GM12878 (cell line): ENCODE results near the gene GALT. TPM values are rescaled to one million over a fixed set of nuclear protein-coding genes. Genes with fewer than 3 reads are reported as not detected.

Experiments
- ATAC-seq: fragments of 200-7000 bp; cut with Tn5 transposase; 3 replicates; pipeline ENCODE4 v1.9.1; 2020; ENCODE audit warnings: mild to moderate bottlenecking, moderate library complexity
- Bru-seq: library from RNA; stranded (reverse); fragments of 400-500 nt; gene quantifications from one replicate; lab custom pipeline; 2021; lab: Mats Ljungman, UMichigan
- BruChase-seq, 2 experiments: library from RNA; stranded (reverse); fragments of 400-500 nt; gene quantifications; one replicate each; lab custom pipeline; 2021; lab: Mats Ljungman, UMichigan
- BruUV-seq: library from RNA; stranded (reverse); fragments of 400-500 nt; replicated peaks from 2 replicates; lab custom pipeline; 2021; lab: Mats Ljungman, UMichigan
- CTCF ChIA-PET: fragments of 300-600 bp; sonication (Branson Sonifier 250); formaldehyde crosslinking; extraction: SDS; loops from one replicate; lab custom pipeline; 2021; ENCODE audit warnings: inconsistent platforms; lab: Yijun Ruan, JAX
- POLR2A ChIA-PET: fragments of 350-600 bp; formaldehyde crosslinking; extraction: SDS; loops from one replicate; lab custom pipeline; 2021; ENCODE audit warnings: inconsistent platforms; lab: Charles Lee
- RAD21 ChIA-PET: fragments of 300-600 bp; sonication (Branson Sonifier 250); formaldehyde crosslinking; loops from one replicate; lab custom pipeline; 2023; ENCODE audit warnings: antibody characterized with exemption; ENCODE audit not compliant: unreplicated experiment; lab: Charles Lee
- SMC1A ChIA-PET: fragments of 300-600 bp; sonication (Branson Sonifier 250); formaldehyde crosslinking; loops from one replicate; lab custom pipeline; 2023; ENCODE audit not compliant: unreplicated experiment, uncharacterized antibody; lab: Charles Lee
- DNase-seq: peaks from one replicate; pipeline ENCODE4 v3.0.0-alpha.2; 2011; ENCODE audit warnings: low read depth, low spot score
- FAIRE-seq: peaks from 3 replicates; lab custom pipeline; 2011; peaks lifted over from hg19 to GRCh38; lab: Jason Lieb, UNC
- H2AFZ ChIP-seq: 2 replicates; pipeline ENCODE4 v1.6.0; 2011; ENCODE audit warnings: low read depth, low read length, control low read depth; ENCODE audit not compliant: control insufficient read depth
- H3K27ac ChIP-seq: 2 replicates; pipeline ENCODE4 v1.5.1; 2011; ENCODE audit warnings: control low read depth; ENCODE audit not compliant: control insufficient read depth, insufficient read depth
- H3K27me3 ChIP-seq, 2 experiments: replicated peaks in 1 of 2; 2 replicates each; pipeline versions ENCODE4 v1.6.0 to v1.6.1; 2011; ENCODE audit warnings: low read length in 1 of 2; ENCODE audit not compliant: control insufficient read depth in 2 of 2, insufficient read depth in 2 of 2
- H3K36me3 ChIP-seq, 2 experiments: 2 replicates each; pipeline ENCODE4 v1.5.1; 2011; ENCODE audit warnings: low read length in 1 of 2; ENCODE audit not compliant: control insufficient read depth in 2 of 2, insufficient read depth in 2 of 2
- H3K4me1 ChIP-seq: 2 replicates; pipeline ENCODE4 v1.6.1; 2011; ENCODE audit warnings: mild to moderate bottlenecking, low read length, moderate library complexity, mixed read lengths; ENCODE audit not compliant: control insufficient read depth, insufficient read depth
- H3K4me2 ChIP-seq: 2 replicates; pipeline ENCODE4 v1.6.0; 2011; ENCODE audit warnings: control low read depth; ENCODE audit not compliant: control insufficient read depth, insufficient read depth
- H3K4me3 ChIP-seq: fragments of 200-600 bp; sonication (generic); 2 replicates; pipeline ENCODE4 v1.5.1; 2016
- H3K79me2 ChIP-seq: 2 replicates; pipeline ENCODE4 v1.6.0; 2011; ENCODE audit warnings: low read length; ENCODE audit not compliant: control insufficient read depth, insufficient read depth
- H3K9ac ChIP-seq: 2 replicates; pipeline ENCODE4 v1.8.0; 2011; ENCODE audit warnings: low read length, control low read depth, mixed read lengths; ENCODE audit not compliant: control insufficient read depth, insufficient read depth
- H3K9me3 ChIP-seq: replicated peaks from 3 replicates; pipeline ENCODE4 v1.5.1; 2011; ENCODE audit warnings: mild to moderate bottlenecking, low read length; ENCODE audit not compliant: control insufficient read depth, insufficient read depth
- H4K20me1 ChIP-seq: 2 replicates; pipeline ENCODE4 v1.6.0; 2011; ENCODE audit not compliant: control insufficient read depth, insufficient read depth
- ATF3 ChIP-seq: IDR thresholded peaks from 2 replicates; pipeline ENCODE4 v1.6.1; 2011; ENCODE audit warnings: low read depth, mild to moderate bottlenecking, low read length, moderate library complexity, borderline replicate concordance; ENCODE audit errors: extremely low read depth
- CTCF ChIP-seq, 3 experiments: IDR thresholded peaks in 2 of 3; conservative IDR thresholded peaks in 1 of 3; 2 replicates each; pipeline ENCODE4 v1.5.1; 2011; ENCODE audit warnings: low read depth in 3 of 3, low read length in 3 of 3, mild to moderate bottlenecking in 3 of 3, control low read depth in 2 of 3, moderate library complexity in 2 of 3, inconsistent platforms in 1 of 3, mixed read lengths in 1 of 3; ENCODE audit not compliant: control insufficient read depth in 2 of 3, insufficient read depth in 1 of 3; ENCODE audit errors: extremely low read depth in 1 of 3
- IKZF1 ChIP-seq: fragments of 450-650 bp; conservative IDR thresholded peaks from 2 replicates; pipeline ENCODE4 v1.6.1; 2017; ENCODE audit warnings: antibody characterized with exemption, mild to moderate bottlenecking
- IRF3 ChIP-seq: fragments of 450-650 bp; IDR thresholded peaks from 2 replicates; pipeline ENCODE4 v1.6.1; 2014; ENCODE audit warnings: mild to moderate bottlenecking
- MYB ChIP-seq: fragments of 150-350 bp; IDR thresholded peaks from 2 replicates; pipeline ENCODE4 v1.6.1; 2014; ENCODE audit warnings: mild to moderate bottlenecking, low read depth, low read length, borderline replicate concordance
- NFXL1 ChIP-seq: fragments of 450-650 bp; IDR thresholded peaks from 2 replicates; pipeline ENCODE4 v1.6.1; 2017; ENCODE audit warnings: antibody characterized with exemption, mild to moderate bottlenecking, borderline replicate concordance
- RBBP5 ChIP-seq: fragments of 200-600 bp; sonication (generic); conservative IDR thresholded peaks from 2 replicates; pipeline ENCODE4 v1.6.1; 2016
- ZNF592 ChIP-seq: fragments of 450-650 bp; IDR thresholded peaks from 2 replicates; pipeline ENCODE4 v1.6.1; 2017; ENCODE audit warnings: mild to moderate bottlenecking, moderate library complexity
- WGBS: methylation state at CpG from one replicate; pipeline ENCODE4 v1.1.6; 2016; ENCODE audit warnings: low lambda C conversion rate; ENCODE audit not compliant: insufficient replicate concordance, insufficient coverage; ENCODE audit errors: missing lambda C conversion rate; 5-methylcytosine and 5-hydroxymethylcytosine counted together
- in situ Hi-C: fragments of 300-500 bp; cut with MboI; formaldehyde crosslinking; loops from 9 replicates; pipeline ENCODE4 v1.14.3; 2018; ENCODE audit warnings: mixed read lengths
- intact Hi-C: fragments of 100-400 bp; cut with micrococcal nuclease; formaldehyde crosslinking; loops from one replicate; pipeline ENCODE4 v1.14.2; 2022; ENCODE audit not compliant: unreplicated experiment
- long read RNA-seq, 2 experiments: library from polyadenylated mRNA; unstranded; transcript quantifications; one replicate each; pipeline ENCODE4 v2.0.0, GENCODE V29; 2019 to 2020
- polyA minus RNA-seq, 3 experiments: library from RNA; depleted of rRNA, polyadenylated mRNA; stranded (reverse); fragments of >200 nt; gene quantifications; 2 replicates each; pipeline ENCODE4 v1.2.3, GENCODE V29; 2011
- polyA plus RNA-seq, 11 experiments: library from polyadenylated mRNA; depleted of rRNA in 4 of 11; unstranded in 6 of 11; stranded (reverse) in 5 of 11; fragments of >200 nt; fragmentation: Nextera tagmentation in 4 of 11; fragmentation: Illumina TruSeq in 1 of 11; extraction: Ambion mirVana in 4 of 11; extraction: Trizol in 1 of 11; gene quantifications; 1 replicate in 1 of 11; 2 replicates in 10 of 11; pipeline versions ENCODE4 v1.2.1 to v1.2.3, GENCODE V29; 2011 to 2016; ENCODE audit warnings: inconsistent platforms in 2 of 11, missing spikeins in 2 of 11, low read depth in 1 of 11
- total RNA-seq, 4 experiments: library from RNA; depleted of rRNA in 3 of 4; stranded (reverse); fragments of >200 nt in 3 of 4; fragmentation: Illumina TruSeq in 1 of 4; extraction: Trizol in 1 of 4; gene quantifications; 2 replicates each; pipeline versions ENCODE4 v1.2.1 to v1.2.3, GENCODE V29; 2013 to 2021

The GALT gene
- 127 and 128 TPM in 2 replicates for total RNA-seq (2013; cell fraction: nucleolus; rRNA removed)
- total RNA-seq (2014; rRNA removed) = 30.3 and 31.0 TPM in 2 replicates
- 9.3 and 10.3 TPM in 2 replicates for total RNA-seq (2014; rRNA removed; fragmentation: Illumina TruSeq; extraction: Trizol)
- total RNA-seq (2021) = 26.2 and 30.8 TPM in 2 replicates
- 15.7 TPM for polyA plus RNA-seq (2011; ENCODE audit: low read depth)
- polyA plus RNA-seq (2011; rRNA removed) = 10.5 and 21.6 TPM in 2 replicates
- polyA plus RNA-seq (2011; cell fraction: cytosol; rRNA removed) = 15.5 and 19.7 TPM in 2 replicates
- polyA plus RNA-seq (2011; cell fraction: nucleus; rRNA removed) = 216 and 276 TPM in 2 replicates
- polyA plus RNA-seq (2012) = 23.4 and 28.6 TPM in 2 replicates
- polyA plus RNA-seq (2014; fragmentation: Illumina TruSeq; extraction: Trizol) = 14.5 and 16.9 TPM in 2 replicates
- 10 to 100 TPM; 22.8 to 24.9 TPM for polyA plus RNA-seq (2014; fragmentation: Nextera tagmentation; extraction: Ambion mirVana)
- polyA plus RNA-seq (2014; rRNA removed) = 30.2 and 41.6 TPM in 2 replicates
- 10 to 100 TPM; 28.8 to 34.1 TPM for polyA plus RNA-seq (2016; fragmentation: Nextera tagmentation; extraction: Ambion mirVana)
- polyA minus RNA-seq (2011; rRNA and poly(A)+ RNA removed) = 19.0 and 27.7 TPM in 2 replicates
- 6.3 and 7.0 TPM in 2 replicates for polyA minus RNA-seq (2011; cell fraction: cytosol; rRNA and poly(A)+ RNA removed)
- 82.2 and 106 TPM in 2 replicates for polyA minus RNA-seq (2011; cell fraction: nucleus; rRNA and poly(A)+ RNA removed)
- Bru-seq, nascent RNA = percentile 81 among the genes with signal in this experiment
- BruChase-seq, experiment 1, labeled RNA remaining after a 6-hour chase = percentile 85 among the genes with signal in this experiment
- BruChase-seq, experiment 2, labeled RNA remaining after a 2-hour chase = percentile 76 among the genes with signal in this experiment
- long read RNA-seq, experiment 1, partial matches to known transcripts = 1 of 11 reads
- long read RNA-seq, experiment 1, other reads (novel, unspliced or antisense) = 5 of 11 reads
- long read RNA-seq, experiment 2, transcript GALT-201 (11 exons, 1,768 nt) = major isoform, 6 of 16 reads
- long read RNA-seq, experiment 2, partial matches to known transcripts = 1 of 16 reads
- long read RNA-seq, experiment 2, other reads (novel, unspliced or antisense) = 8 of 16 reads

GRCh38 chr9:34646211-34647083 lies at the start of gene GALT:
GALT (plus strand) TSS chr9:34646675; CDS start chr9:34646705, 30 bp downstream.
- peaks cover 2 to 13% of the 10 kb centered on the region in 2 experiments; a peak in 3 of 4 replicates for H3K36me3 ChIP-seq
- ChIA-PET RAD21 (interaction anchor here (0.5 to 3.0 kb wide), 4 partner anchors 8 to 38 kb away, joined by 3 to 14 read pairs (median 4); partner anchors contain the start of gene SIGMAR1), SMC1A (interaction anchor here (0.8 to 1.7 kb wide), 7 partner anchors 9 to 26 kb away, joined by 3 to 11 read pairs (median 3); partner anchors contain the start of genes DCTN3 and SIGMAR1), CTCF (interaction anchor here (0.6 to 5.9 kb wide), 12 partner anchors 10 to 435 kb away, joined by 3 to 103 read pairs (median 4); partner anchors contain the start of genes RPP25L and SIGMAR1), POLR2A (interaction anchor here (0.5 to 3.4 kb wide), 4 partner anchors 9 to 406 kb away, joined by 3 to 25 read pairs (median 5); partner anchors contain the start of genes DCTN3 and SIGMAR1)
- H2AFZ ChIP-seq = peak within 1 kb of the TSS; percentile 99
- peak within 1 kb of the TSS; percentile 74 for H3K4me3 ChIP-seq
- H3K27ac ChIP-seq = peak within 1 kb of the TSS; percentile 78
- in situ Hi-C loops (no loop called here), intact Hi-C loops (no loop called here)
- ATAC-seq = peak; percentile 95
- H3K9ac ChIP-seq = peak within 1 kb of the TSS; percentile 92
- peak; percentile 93 for FAIRE-seq
- no peaks in the 10 kb centered on the region; the same call in 1 of the 2 replicates for H4K20me1 ChIP-seq
- no peaks in the 10 kb centered on the region for H3K9me3 ChIP-seq
- H3K79me2 ChIP-seq = peaks cover 17% of the 10 kb centered on the region
- DNase-seq = no peak
- WGBS = 3% methylated on average over 39 of the region's 43 CpGs
- peak within 1 kb of the TSS; percentile 99 for H3K4me2 ChIP-seq
- no peaks in the 10 kb centered on the region for H3K27me3 ChIP-seq
- peaks cover 14% of the 10 kb centered on the region for H3K4me1 ChIP-seq
- BruUV-seq = TSS peak; percentile 63
- TF ChIP-seq ZNF592 (no peak), ATF3 (peak; percentile 90), IKZF1 (peak; percentile 87), CTCF (IDR thresholded peaks at IDR 0.05 in 2 of 3, conservative IDR thresholded peaks at IDR 0.05 in 1 of 3; ENCODE audit: control insufficient read depth in 2 of 3, extremely low read depth in 1 of 3, insufficient read depth in 1 of 3, low read depth in 3 of 3, low read length in 3 of 3) (peak; percentile 54 to 62 (median 56)), IRF3 (peak; percentile 75; the same call in 1 of the 2 replicates), MYB (no peak), RBBP5 (no peak), NFXL1 (no peak)
